HAP-1 (cell line): ENCODE results near the gene GGCX.
"Not testable (repeated sequence)": the region's sequence is repeated elsewhere in the genome, so short reads cannot be mapped to it uniquely, and the experiment has no call there.

Experiments used
- DNase-seq, 2 experiments: peaks; one replicate each; pipeline ENCODE4 v3.0.0-alpha.2; 2016 to 2020; ENCODE audit warnings: low spot score in 2 of 2
- H3K27me3 ChIP-seq: fragments of 250-450 bp; sonication (Bioruptor Pico); 2 replicates; pipeline ENCODE4 v1.5.1; 2020; ENCODE audit warnings: low read depth, mild to moderate bottlenecking, moderate library complexity
- H3K36me3 ChIP-seq: fragments of 250-450 bp; sonication (Bioruptor Pico); replicated peaks from 2 replicates; pipeline ENCODE4 v1.5.1; 2020; ENCODE audit warnings: mild to moderate bottlenecking
- H3K4me1 ChIP-seq: fragments of 250-450 bp; sonication (Bioruptor Pico); 2 replicates; pipeline ENCODE4 v1.5.1; 2020; ENCODE audit warnings: mild to moderate bottlenecking
- H3K4me3 ChIP-seq: fragments of 250-450 bp; sonication (Bioruptor Pico); 2 replicates; pipeline ENCODE4 v1.5.1; 2020; ENCODE audit warnings: mild to moderate bottlenecking, moderate library complexity
- H3K9me3 ChIP-seq: fragments of 250-450 bp; sonication (Bioruptor Pico); 2 replicates; pipeline ENCODE4 v1.5.1; 2020; ENCODE audit warnings: mild to moderate bottlenecking, moderate library complexity
- in situ Hi-C: fragments of 300-500 bp; cut with MboI; formaldehyde crosslinking; loops from 3 replicates; pipeline ENCODE4 v1.14.3; 2020; ENCODE audit warnings: low sequenced_read_pairs, inconsistent platforms, mixed read lengths

The GGCX gene

DNA sequence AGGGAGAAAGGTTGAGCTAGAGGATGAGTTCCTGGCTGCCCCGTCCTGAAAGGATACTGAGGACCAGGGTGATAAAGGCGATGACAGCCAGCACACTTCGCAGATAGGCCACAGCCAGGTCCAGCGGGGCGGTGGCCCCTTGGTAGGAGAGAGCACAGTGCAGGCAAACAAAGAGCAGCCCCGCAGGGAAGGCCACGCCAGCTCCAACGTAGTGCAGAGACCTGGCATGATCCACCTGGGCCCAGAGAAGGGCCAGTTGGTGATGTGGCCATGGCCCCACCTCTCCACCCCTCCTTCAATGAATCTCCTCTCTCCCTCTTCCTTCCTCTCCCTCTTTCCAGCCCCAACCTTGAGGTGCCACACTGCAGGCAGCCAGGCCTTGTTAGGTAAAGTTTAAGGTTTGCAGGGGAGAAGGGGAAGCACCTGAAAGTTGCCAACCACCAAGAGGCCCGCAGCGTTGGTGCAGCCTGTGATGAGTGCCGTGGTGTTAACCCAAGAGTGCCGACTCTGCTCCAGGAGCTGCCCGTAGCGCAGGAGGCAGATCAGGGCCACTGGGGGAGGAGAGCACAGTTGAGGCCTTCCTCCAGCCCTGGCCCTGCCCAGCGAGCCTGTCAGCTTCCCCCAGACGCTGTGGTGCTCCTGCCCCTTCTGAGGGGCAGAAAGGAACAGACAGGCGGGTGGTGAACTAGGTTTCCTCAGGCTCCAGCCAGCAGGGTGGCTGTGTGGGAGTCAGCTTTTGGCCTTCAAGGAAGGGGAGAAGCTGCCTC lies 38.4 kb upstream of the GGCX start:
- Histone ChIP-seq H3K9me3 (no peaks in the 10 kb centered on the region), H3K4me1 (peaks cover 4% of the 10 kb centered on the region; the same call in 1 of the 2 replicates), H3K4me3 (no peak overlapping the region), H3K36me3 (peaks cover 26% of the 10 kb centered on the region), H3K27me3 (no peaks in the 10 kb centered on the region)
- no peak for DNase-seq
- in situ Hi-C loops, result loop anchor here (5.0 kb wide), 1 partner anchor 37 kb away; the partner anchor contains the start of gene GGCX

DNA sequence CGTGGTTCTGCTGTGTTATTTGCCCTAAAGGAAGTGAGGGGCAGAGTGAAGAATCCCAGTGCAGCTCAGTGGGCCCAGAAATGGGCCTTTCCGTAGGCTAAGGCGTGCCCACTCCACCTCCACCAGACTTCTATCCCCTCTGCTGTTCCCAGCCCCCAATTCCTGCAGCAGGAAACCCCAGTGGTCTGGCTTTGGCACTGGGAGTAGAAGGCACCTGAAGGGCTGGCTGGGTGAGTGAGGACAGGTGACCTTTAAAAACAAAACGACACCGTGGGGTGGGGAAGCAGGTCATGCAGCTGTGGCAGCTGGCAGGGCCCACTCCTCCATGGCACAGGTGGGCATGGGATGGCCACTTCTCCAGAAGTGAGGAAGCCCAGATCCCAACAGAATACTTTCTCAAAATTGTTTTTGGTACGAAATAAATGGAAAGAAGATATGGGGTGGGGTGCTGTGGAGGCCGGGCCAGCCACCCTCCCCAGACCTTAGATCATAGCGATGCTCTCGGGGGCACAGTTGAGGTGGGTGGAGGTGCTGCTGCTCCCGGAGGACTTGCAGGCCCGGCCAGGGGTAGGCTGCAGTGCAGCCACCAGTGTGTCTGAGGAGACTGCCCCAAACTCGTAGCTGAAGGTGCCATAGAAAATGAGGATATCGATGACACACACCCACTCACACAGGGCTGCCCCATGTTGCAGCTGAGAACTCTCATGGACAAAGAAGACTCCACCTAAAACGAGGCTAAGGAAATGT lies 37.5 kb upstream of the GGCX start:
- H3K9me3 ChIP-seq, result no peaks in the 10 kb centered on the region
- peaks cover 7% of the 10 kb centered on the region; the same call in 1 of the 2 replicates for H3K4me1 ChIP-seq
- no peaks in the 10 kb centered on the region for H3K27me3 ChIP-seq
- in situ Hi-C loops, result no loop called here
- peaks cover 26% of the 10 kb centered on the region for H3K36me3 ChIP-seq
- H3K4me3 ChIP-seq, result no peak overlapping the region
- no peak for DNase-seq

- DNase-seq, result no peak
- peaks cover 7% of the 10 kb centered on the region; the same call in 1 of the 2 replicates for H3K4me1 ChIP-seq
- no peaks in the 10 kb centered on the region for H3K27me3 ChIP-seq
- H3K9me3 ChIP-seq, result no peaks in the 10 kb centered on the region
- H3K4me3 ChIP-seq, result no peak overlapping the region
- in situ Hi-C loops, result no loop called here
- H3K36me3 ChIP-seq, result peaks cover 26% of the 10 kb centered on the region
Measured at GRCh38 chr2:85597241-85597640, 35.9 kb upstream of the GGCX start.

DNA sequence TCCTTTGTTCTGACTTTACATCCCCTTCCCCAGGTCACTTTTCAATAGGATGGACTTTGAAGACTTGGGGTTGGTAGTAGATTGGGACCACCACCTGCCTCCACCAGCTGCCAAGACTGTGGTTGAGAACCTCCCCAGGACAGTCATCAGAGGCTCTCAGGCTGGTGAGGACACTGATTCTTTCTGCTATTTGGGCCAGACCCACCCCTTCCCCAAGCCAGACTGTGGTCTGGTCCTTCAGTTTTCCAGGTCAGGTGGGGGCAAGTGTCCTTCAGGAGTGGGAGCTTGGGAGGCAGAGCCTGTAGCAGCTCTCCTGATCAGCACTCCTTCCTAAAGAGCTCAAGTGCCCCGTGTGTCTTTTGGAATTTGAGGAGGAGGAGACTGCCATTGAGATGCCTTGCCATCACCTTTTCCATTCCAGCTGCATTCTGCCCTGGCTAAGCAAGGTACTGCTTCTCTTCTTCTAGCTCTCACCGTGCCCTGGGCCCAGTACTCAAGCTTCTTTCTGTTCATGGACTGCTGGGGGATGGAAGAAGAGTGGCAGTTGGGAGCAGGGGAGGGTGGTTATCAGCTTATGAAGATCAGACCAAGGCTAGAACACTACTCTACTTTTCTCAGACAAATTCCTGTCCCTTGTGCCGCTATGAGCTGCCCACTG lies 35.3 kb upstream of the GGCX start:
- no peak for DNase-seq
- H3K4me3 ChIP-seq, result peak overlapping the region; percentile 73
- peaks cover 7% of the 10 kb centered on the region; the same call in 1 of the 2 replicates for H3K4me1 ChIP-seq
- no peaks in the 10 kb centered on the region for H3K9me3 ChIP-seq
- in situ Hi-C loops, result no loop called here
- no peaks in the 10 kb centered on the region for H3K27me3 ChIP-seq
- H3K36me3 ChIP-seq, result peaks cover 26% of the 10 kb centered on the region

DNA sequence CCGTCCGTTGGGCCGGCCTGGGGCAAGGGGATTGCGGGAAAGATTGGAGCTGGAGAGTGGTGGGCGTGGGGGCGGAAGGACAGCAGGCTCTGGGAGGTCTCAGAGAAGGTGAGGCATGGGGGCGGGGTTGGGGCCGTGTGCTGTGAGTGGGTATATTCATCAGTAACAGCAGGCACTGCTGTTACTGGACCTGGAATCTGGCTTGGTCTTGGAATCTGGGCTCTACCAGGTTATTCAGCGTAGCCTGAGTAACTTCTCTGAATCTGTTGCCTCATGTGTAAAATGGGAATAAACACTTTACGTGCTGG lies 34.7 kb upstream of the GGCX start:
- Histone ChIP-seq H3K27me3 (no peaks in the 10 kb centered on the region), H3K9me3 (no peaks in the 10 kb centered on the region), H3K36me3 (peaks cover 24% of the 10 kb centered on the region), H3K4me3 (peak overlapping the region; percentile 73), H3K4me1 (peaks cover 7% of the 10 kb centered on the region; the same call in 1 of the 2 replicates)
- DNase-seq, result peak in 1 of 2 experiments; percentile 33
- in situ Hi-C loops, result no loop called here

DNA sequence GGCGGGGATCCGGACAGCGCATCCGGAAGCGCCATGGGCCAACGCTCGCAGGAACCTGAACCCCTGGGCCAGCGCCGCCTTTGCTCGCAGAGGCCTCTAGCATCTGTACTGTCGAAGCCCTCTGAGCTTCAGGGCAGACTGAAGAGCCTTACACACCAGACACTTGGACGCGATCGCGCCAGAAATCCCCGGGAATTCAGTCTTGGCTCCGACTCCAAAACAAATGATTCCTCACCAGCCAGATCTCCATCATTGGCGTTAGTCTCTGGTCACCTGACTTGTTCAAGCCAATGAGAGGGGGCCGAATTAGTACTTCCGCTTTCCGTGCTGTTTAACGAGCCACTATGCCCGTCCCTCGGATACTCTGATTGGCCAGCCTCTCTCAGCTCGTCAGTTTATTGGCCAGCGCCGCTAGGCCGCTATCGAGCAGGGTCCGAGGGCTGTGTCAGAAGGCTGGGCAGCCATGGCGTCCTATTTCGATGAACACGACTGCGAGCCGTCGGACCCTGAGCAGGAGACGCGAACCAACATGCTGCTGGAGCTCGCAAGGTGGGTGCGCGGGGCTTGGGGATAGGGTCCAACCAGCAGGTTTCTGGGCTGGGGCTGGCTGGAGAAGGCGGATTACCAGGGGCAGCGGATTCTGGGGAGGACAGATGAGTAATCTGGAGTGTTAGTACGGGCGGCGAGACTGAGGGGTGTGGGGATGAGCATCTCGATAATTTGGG lies 34.2 kb upstream of the GGCX start, which contains the start of gene RNF181:
Gene RNF181 (plus strand): TSS at position 445 of the 725 bp plus-strand sequence. CDS start 19 bp downstream, at position 464.
- H3K9me3 ChIP-seq, result no peaks in the 10 kb centered on the region
- H3K4me1 ChIP-seq, result peaks cover 7% of the 10 kb centered on the region; the same call in 1 of the 2 replicates
- peak within 1 kb of the TSS; percentile 73 for H3K4me3 ChIP-seq
- no peaks in the 10 kb centered on the region for H3K27me3 ChIP-seq
- in situ Hi-C loops, result no loop called here
- H3K36me3 ChIP-seq, result peaks cover 20% of the 10 kb centered on the region
- peak; percentile 96 to 97 for DNase-seq

- in situ Hi-C loops, result no loop called here
- Histone ChIP-seq H3K36me3 (peaks cover 20% of the 10 kb centered on the region), H3K4me3 (peak overlapping the region; percentile 73), H3K4me1 (peaks cover 7% of the 10 kb centered on the region; the same call in 1 of the 2 replicates), H3K9me3 (no peaks in the 10 kb centered on the region), H3K27me3 (no peaks in the 10 kb centered on the region)
- no peak for DNase-seq
Measured at GRCh38 chr2:85594715-85595300, 33.5 kb upstream of the GGCX start.

DNA sequence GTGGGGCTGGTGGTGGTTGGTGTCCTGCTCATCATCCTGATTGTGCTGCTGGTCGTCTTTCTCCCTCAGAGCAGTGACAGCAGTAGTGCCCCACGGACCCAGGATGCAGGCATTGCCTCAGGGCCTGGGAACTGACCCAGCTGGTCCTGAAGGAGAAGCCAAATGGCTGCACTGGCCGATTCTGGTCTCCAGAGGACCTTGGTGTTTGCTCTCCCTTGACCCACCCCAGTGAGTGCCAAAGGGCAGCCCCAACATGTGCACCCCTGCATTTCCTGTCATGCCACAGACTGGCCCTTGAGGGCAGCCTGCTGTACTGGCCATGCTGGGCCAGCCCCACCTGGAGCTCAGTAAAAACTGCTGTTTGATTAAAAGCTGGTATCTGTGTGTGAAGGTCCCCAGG lies 31.7 kb upstream of the GGCX start:
- no peaks in the 10 kb centered on the region for H3K27me3 ChIP-seq
- peaks cover 7% of the 10 kb centered on the region; the same call in 1 of the 2 replicates for H3K4me1 ChIP-seq
- in situ Hi-C loops, result no loop called here
- no peak for DNase-seq
- H3K36me3 ChIP-seq, result peaks cover 13% of the 10 kb centered on the region
- no peak overlapping the region for H3K4me3 ChIP-seq
- H3K9me3 ChIP-seq, result no peaks in the 10 kb centered on the region

DNA sequence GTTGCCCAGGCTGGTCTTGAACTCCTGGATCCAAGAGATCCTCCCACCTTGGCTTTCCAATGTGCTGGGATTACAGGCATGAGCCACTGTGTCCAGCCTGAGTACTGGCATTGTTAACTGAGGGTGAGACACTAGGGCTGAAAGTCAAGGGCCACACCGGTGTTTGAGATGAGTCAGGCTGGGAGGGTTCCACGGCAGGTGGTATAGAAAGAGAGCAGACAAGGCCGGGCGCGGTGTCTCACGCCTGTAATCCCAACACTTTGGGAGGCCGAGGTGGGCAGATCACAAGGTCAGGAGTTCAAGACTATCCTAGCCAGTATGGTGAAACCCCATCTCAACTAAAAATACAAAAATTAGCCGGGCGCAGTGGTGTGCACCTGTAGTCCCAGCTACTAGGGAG lies 31.0 kb upstream of the GGCX start:
- DNase-seq, H3K9me3 ChIP-seq, H3K27me3 ChIP-seq, H3K36me3 ChIP-seq, H3K4me3 ChIP-seq, in situ Hi-C loops, H3K4me1 ChIP-seq: not testable (repeated sequence)

DNA sequence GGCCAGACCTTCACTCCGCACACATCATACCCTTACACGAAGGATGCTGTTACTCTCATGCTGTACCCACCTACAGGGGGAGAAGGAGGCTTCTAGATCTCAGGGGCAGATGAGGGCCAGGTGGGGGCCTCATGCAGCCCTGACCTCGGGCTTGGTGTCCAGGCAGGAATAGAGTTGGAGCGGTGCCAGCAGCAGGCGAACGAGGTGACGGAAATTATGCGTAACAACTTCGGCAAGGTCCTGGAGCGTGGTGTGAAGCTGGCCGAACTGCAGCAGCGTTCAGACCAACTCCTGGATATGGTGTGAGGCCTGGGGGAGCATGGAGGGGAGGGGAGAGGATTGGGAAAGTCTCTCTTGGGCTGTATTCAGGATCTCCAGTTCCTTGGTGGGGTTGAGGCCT lies 30.3 kb upstream of the GGCX start:
- H3K4me1 ChIP-seq, result peaks cover 7% of the 10 kb centered on the region; the same call in 1 of the 2 replicates
- no peak for DNase-seq
- no peaks in the 10 kb centered on the region for H3K27me3 ChIP-seq
- in situ Hi-C loops, result no loop called here
- H3K9me3 ChIP-seq, result no peaks in the 10 kb centered on the region
- peaks cover under 1% of the 10 kb centered on the region; the same call in 1 of the 2 replicates for H3K36me3 ChIP-seq
- no peak overlapping the region for H3K4me3 ChIP-seq

GRCh38 chr2:85590950-85591349 lies 29.7 kb upstream of the GGCX start:
- Histone ChIP-seq H3K4me3 (no peak overlapping the region), H3K36me3 (no peaks in the 10 kb centered on the region), H3K4me1 (peaks cover 5% of the 10 kb centered on the region; the same call in 1 of the 2 replicates), H3K27me3 (0 out of 2 replicates have a peak, but pooled peaks cover 2% of the 10 kb centered on the region), H3K9me3 (no peaks in the 10 kb centered on the region)
- in situ Hi-C loops, result no loop called here
- DNase-seq, result no peak

GRCh38 chr2:85589982-85590791 lies 28.9 kb upstream of the GGCX start:
- H3K4me3 ChIP-seq, result no peak overlapping the region
- peaks cover 5% of the 10 kb centered on the region; the same call in 1 of the 2 replicates for H3K4me1 ChIP-seq
- no peaks in the 10 kb centered on the region for H3K9me3 ChIP-seq
- in situ Hi-C loops, result no loop called here
- H3K27me3 ChIP-seq, result 0 out of 2 replicates have a peak, but pooled peaks cover 2% of the 10 kb centered on the region
- no peak for DNase-seq
- H3K36me3 ChIP-seq, result no peaks in the 10 kb centered on the region
